ENCODE data around the gene CCDC112. TPM values are rescaled to one million over a fixed set of nuclear protein-coding genes. Genes with fewer than 3 reads are reported as not detected.
A peak's percentile ranks its signal among the peaks of the same experiment; 100 is the strongest.
"Not testable (repeated sequence)": the region's sequence is repeated elsewhere in the genome, so short reads cannot be mapped to it uniquely, and the experiment has no call there.

CCDC112 gene
- total RNA-seq, 8 experiments from 2014 or later = 8.2 to 54.4 (median 39.4) TPM

DNA sequence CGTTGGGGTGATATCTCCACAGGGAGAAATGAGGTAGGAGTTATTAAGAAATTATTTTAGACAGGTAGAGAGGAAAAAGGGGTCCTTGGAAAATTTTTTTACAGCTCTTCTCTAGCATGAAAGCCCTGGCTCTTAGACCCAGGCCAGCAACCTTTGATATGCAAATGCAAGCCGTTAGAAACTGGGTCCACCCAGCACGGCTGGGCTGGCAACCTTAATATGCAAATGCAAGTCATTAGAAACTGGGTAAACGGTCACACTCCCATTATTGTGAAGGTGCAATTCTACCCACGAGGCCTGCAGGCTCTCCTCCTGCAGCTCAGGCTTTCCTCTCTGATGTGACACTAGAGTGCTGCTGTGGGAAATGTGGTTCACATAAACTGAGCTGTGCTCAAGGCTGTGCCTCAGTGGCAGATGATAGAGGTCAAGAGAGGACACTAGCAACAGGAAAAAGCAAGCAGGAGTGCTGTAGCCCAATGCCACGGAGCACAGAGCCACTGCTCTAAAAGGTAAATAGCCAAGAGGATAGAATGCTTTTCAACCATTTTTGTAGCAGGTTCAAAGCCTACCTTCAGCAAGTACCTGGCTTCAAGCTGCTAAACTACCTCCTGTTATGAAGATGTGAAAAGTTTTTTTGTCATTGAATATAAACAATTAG is 32.3 kb upstream of the CCDC112 start:
- WGBS, 10 experiments = 0 to 26% (median 5%) methylated on average over 2 to 4 of the region's 6 CpGs; no CpG with 5 or more reads in 2 of the 10 experiments
- peak; percentile 82 to 96 (median 88) for ATAC-seq (replicated peaks in 6 of 8)
- H3K4me3 ChIP-seq; in situ Hi-C loops (cut with MboI; ENCODE audit: low pct_unique_long_range_greater_than_20kb in 2 of 9, low sequenced_read_pairs in 9 of 9, unreplicated experiment in 9 of 9): not testable (repeated sequence)
- H3K27ac ChIP-seq = peak overlapping the region in 1 of 2 donors; percentile 50
- H3K4me1 ChIP-seq (replicated peaks in 1 of 2) = peaks cover 12 to 14% of the 10 kb centered on the region in 2 donors

- ATAC-seq (replicated peaks in 6 of 8) = peak in 1 of 8 experiments; percentile 13
- Histone ChIP-seq H3K4me1 (replicated peaks in 1 of 2) (peaks cover 12 to 14% of the 10 kb centered on the region in 2 donors), H3K27ac (no peak overlapping the region), H3K4me3 (no peak overlapping the region)
- in situ Hi-C loops (cut with MboI; ENCODE audit: low pct_unique_long_range_greater_than_20kb in 2 of 9, low sequenced_read_pairs in 9 of 9, unreplicated experiment in 9 of 9) = no loop called here
- 6 to 97% (median 71%) methylated on average over 1 to 3 of the region's 3 CpGs; no CpG with 5 or more reads in 1 of the 10 experiments for WGBS, 10 experiments
Measured at GRCh38 chr5:115325296-115325959, 29.0 kb upstream of the CCDC112 start.

- H3K27ac ChIP-seq = no peak overlapping the region
- no peak overlapping the region for H3K4me3 ChIP-seq
- in situ Hi-C loops (cut with MboI; ENCODE audit: low pct_unique_long_range_greater_than_20kb in 2 of 9, low sequenced_read_pairs in 9 of 9, unreplicated experiment in 9 of 9) = loop anchor here in 6 of 9 experiments (25.0 kb wide), 3 partner anchors 263 to 738 kb away; partner anchors contain the start of genes AP3S1 (in 2 of the 6) and ATG12 (in 2 of the 6)
- 20 to 96% (median 80%) methylated on average over 1 to 2 of the region's 2 CpGs; no CpG with 5 or more reads in 1 of the 10 experiments for WGBS, 10 experiments
- peaks cover 7% of the 10 kb centered on the region in 2 donors for H3K4me1 ChIP-seq (replicated peaks in 1 of 2)
- no peak for ATAC-seq (replicated peaks in 6 of 8)
Measured at GRCh38 chr5:115324021-115324420, 27.6 kb upstream of the CCDC112 start.

- WGBS, 10 experiments = 50 to 100% (median 87%) methylated on average over 1 to 2 of the region's 2 CpGs; no CpG with 5 or more reads in 2 of the 10 experiments
- no peak for ATAC-seq (replicated peaks in 6 of 8)
- Histone ChIP-seq H3K4me1 (replicated peaks in 1 of 2) (no peaks in the 10 kb centered on the region), H3K4me3 (no peak overlapping the region), H3K27ac (no peak overlapping the region)
- in situ Hi-C loops (cut with MboI; ENCODE audit: low pct_unique_long_range_greater_than_20kb in 2 of 9, low sequenced_read_pairs in 9 of 9, unreplicated experiment in 9 of 9) = loop anchor here in 6 of 9 experiments (25.0 kb wide), 3 partner anchors 265 to 740 kb away; partner anchors contain the start of genes AP3S1 (in 2 of the 6) and ATG12 (in 2 of the 6)
Measured at GRCh38 chr5:115322729-115323128, 26.3 kb upstream of the CCDC112 start.

GRCh38 chr5:115321309-115321708 is 24.9 kb upstream of the CCDC112 start:
- peak in 2 of 8 experiments; percentile 18 to 33 for ATAC-seq (replicated peaks in 6 of 8)
- Histone ChIP-seq H3K4me3 (no peak overlapping the region), H3K27ac (no peak overlapping the region), H3K4me1 (replicated peaks in 1 of 2) (no peaks in the 10 kb centered on the region)
- WGBS, 10 experiments = 90 to 100% (median 95%) methylated on average over 2 to 3 of the region's 3 CpGs; no CpG with 5 or more reads in 5 of the 10 experiments
- in situ Hi-C loops (cut with MboI; ENCODE audit: low pct_unique_long_range_greater_than_20kb in 2 of 9, low sequenced_read_pairs in 9 of 9, unreplicated experiment in 9 of 9) = loop anchor here in 6 of 9 experiments (25.0 kb wide), 3 partner anchors 266 to 741 kb away; partner anchors contain the start of genes AP3S1 (in 2 of the 6) and ATG12 (in 2 of the 6)

- in situ Hi-C loops (cut with MboI; ENCODE audit: low pct_unique_long_range_greater_than_20kb in 2 of 9, low sequenced_read_pairs in 9 of 9, unreplicated experiment in 9 of 9) = loop anchor here in 6 of 9 experiments (25.0 kb wide), 3 partner anchors 267 to 742 kb away; partner anchors contain the start of genes AP3S1 (in 2 of the 6) and ATG12 (in 2 of the 6)
- ATAC-seq (replicated peaks in 6 of 8) = no peak
- no peak overlapping the region for H3K4me3 ChIP-seq
- WGBS, 10 experiments = 80 to 100% (median 89%) methylated on average over 1 of the region's 1 CpG; no CpG with 5 or more reads in 2 of the 10 experiments
- no peak overlapping the region for H3K27ac ChIP-seq
- no peaks in the 10 kb centered on the region for H3K4me1 ChIP-seq (replicated peaks in 1 of 2)
Measured at GRCh38 chr5:115320515-115320914, 24.1 kb upstream of the CCDC112 start.

DNA sequence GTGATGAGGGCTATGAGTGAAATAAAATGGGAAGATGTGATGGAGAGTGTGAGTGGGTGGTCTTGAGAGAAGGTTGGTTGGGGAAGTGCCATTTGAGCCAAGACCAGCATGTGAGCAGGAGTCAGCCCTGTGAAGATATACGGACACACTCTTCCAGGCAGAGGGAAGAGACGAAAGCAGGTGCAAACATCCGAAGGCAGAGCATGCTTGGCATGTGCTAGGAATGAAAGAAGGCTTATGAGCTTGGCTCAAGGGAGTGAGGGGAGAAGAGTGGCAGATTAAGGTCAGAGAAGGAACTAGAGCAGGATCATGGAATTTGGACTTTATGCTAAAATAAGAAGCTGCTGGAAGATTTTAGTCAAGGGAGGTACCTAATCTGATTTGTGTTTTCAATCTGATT is 23.6 kb upstream of the CCDC112 start:
- Histone ChIP-seq H3K27ac (no peak overlapping the region), H3K4me3 (no peak overlapping the region), H3K4me1 (replicated peaks in 1 of 2) (no peaks in the 10 kb centered on the region)
- in situ Hi-C loops (cut with MboI; ENCODE audit: low pct_unique_long_range_greater_than_20kb in 2 of 9, low sequenced_read_pairs in 9 of 9, unreplicated experiment in 9 of 9) = loop anchor here in 6 of 9 experiments (25.0 kb wide), 3 partner anchors 267 to 742 kb away; partner anchors contain the start of genes AP3S1 (in 2 of the 6) and ATG12 (in 2 of the 6)
- ATAC-seq (replicated peaks in 6 of 8) = no peak
- 80 to 100% (median 91%) methylated on average over 1 to 3 of the region's 3 CpGs; no CpG with 5 or more reads in 2 of the 10 experiments for WGBS, 10 experiments

GRCh38 chr5:115319007-115319406 is 22.6 kb upstream of the CCDC112 start:
- 0% methylated on average over 1 of the region's 1 CpG for WGBS, 10 experiments
- in situ Hi-C loops (cut with MboI; ENCODE audit: low pct_unique_long_range_greater_than_20kb in 2 of 9, low sequenced_read_pairs in 9 of 9, unreplicated experiment in 9 of 9) = loop anchor here (10.0 to 25.0 kb wide), 5 partner anchors 256 to 743 kb away; partner anchors contain the start of genes AP3S1 (in 2 of the 9) and ATG12 (in 2 of the 9)
- H3K27ac ChIP-seq = no peak overlapping the region
- peak in 1 of 8 experiments; percentile 38 for ATAC-seq (replicated peaks in 6 of 8)
- no peak overlapping the region for H3K4me3 ChIP-seq
- no peaks in the 10 kb centered on the region for H3K4me1 ChIP-seq (replicated peaks in 1 of 2)

GRCh38 chr5:115317736-115318135 is 21.3 kb upstream of the CCDC112 start:
- H3K27ac ChIP-seq = no peak overlapping the region
- no peak overlapping the region for H3K4me3 ChIP-seq
- no peaks in the 10 kb centered on the region for H3K4me1 ChIP-seq (replicated peaks in 1 of 2)
- WGBS, 10 experiments = 38 to 100% (median 96%) methylated on average over 1 of the region's 1 CpG; no CpG with 5 or more reads in 2 of the 10 experiments
- in situ Hi-C loops (cut with MboI; ENCODE audit: low pct_unique_long_range_greater_than_20kb in 2 of 9, low sequenced_read_pairs in 9 of 9, unreplicated experiment in 9 of 9) = loop anchor here (10.0 to 25.0 kb wide), 5 partner anchors 257 to 745 kb away; partner anchors contain the start of genes AP3S1 (in 2 of the 9) and ATG12 (in 2 of the 9)
- ATAC-seq (replicated peaks in 6 of 8) = no peak

- Histone ChIP-seq H3K27ac (no peak overlapping the region), H3K4me3 (no peak overlapping the region), H3K4me1 (replicated peaks in 1 of 2) (no peaks in the 10 kb centered on the region)
- peak in 1 of 8 experiments; percentile 59 for ATAC-seq (replicated peaks in 6 of 8)
- in situ Hi-C loops (cut with MboI; ENCODE audit: low pct_unique_long_range_greater_than_20kb in 2 of 9, low sequenced_read_pairs in 9 of 9, unreplicated experiment in 9 of 9) = loop anchor here (10.0 to 25.0 kb wide), 5 partner anchors 257 to 745 kb away; partner anchors contain the start of genes AP3S1 (in 2 of the 9) and ATG12 (in 2 of the 9)
Measured at GRCh38 chr5:115317320-115317719, 20.9 kb upstream of the CCDC112 start.

GRCh38 chr5:115313632-115314031 is 17.2 kb upstream of the CCDC112 start:
- in situ Hi-C loops (cut with MboI; ENCODE audit: low pct_unique_long_range_greater_than_20kb in 2 of 9, low sequenced_read_pairs in 9 of 9, unreplicated experiment in 9 of 9) = loop anchor here (10.0 to 25.0 kb wide), 5 partner anchors 261 to 749 kb away; partner anchors contain the start of genes AP3S1 (in 2 of the 9) and ATG12 (in 2 of the 9)
- no peak for ATAC-seq (replicated peaks in 6 of 8)
- Histone ChIP-seq H3K4me1 (replicated peaks in 1 of 2) (no peaks in the 10 kb centered on the region), H3K4me3 (no peak overlapping the region), H3K27ac (no peak overlapping the region)
- 85 to 100% (median 94%) methylated on average over 2 to 3 of the region's 3 CpGs; no CpG with 5 or more reads in 1 of the 10 experiments for WGBS, 10 experiments

DNA sequence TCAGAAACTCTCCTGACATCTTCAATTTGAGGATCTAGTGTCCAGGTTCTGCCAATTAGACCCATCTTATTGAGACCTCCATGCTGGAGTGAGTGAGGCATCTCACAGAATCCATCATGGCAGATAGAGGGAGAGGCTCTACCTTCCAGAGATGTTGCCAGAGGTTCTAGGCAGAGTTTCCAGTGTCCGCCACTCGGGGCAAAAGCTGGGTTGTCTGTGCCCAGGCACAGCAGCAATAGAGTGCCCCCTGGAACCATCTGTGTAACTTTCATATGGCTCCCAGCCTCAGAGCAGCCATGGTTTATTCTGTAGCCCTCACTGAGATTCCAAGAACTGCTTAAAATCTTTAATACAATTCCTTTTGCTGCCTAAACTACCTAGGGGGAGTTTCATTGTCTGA is 16.6 kb upstream of the CCDC112 start:
- no peak for ATAC-seq (replicated peaks in 6 of 8)
- in situ Hi-C loops (cut with MboI; ENCODE audit: low pct_unique_long_range_greater_than_20kb in 2 of 9, low sequenced_read_pairs in 9 of 9, unreplicated experiment in 9 of 9) = loop anchor here (10.0 to 25.0 kb wide), 5 partner anchors 262 to 749 kb away; partner anchors contain the start of genes AP3S1 (in 2 of the 9) and ATG12 (in 2 of the 9)
- no peak overlapping the region for H3K27ac ChIP-seq
- H3K4me1 ChIP-seq (replicated peaks in 1 of 2) = no peaks in the 10 kb centered on the region
- no peak overlapping the region for H3K4me3 ChIP-seq
- 74 to 100% (median 95%) methylated on average over 1 to 2 of the region's 2 CpGs; no CpG with 5 or more reads in 4 of the 10 experiments for WGBS, 10 experiments
